PC-9 (cell line): Measurements from ENCODE around the gene NFKBIB. TPM values are rescaled to one million over a fixed set of nuclear protein-coding genes. Genes with fewer than 3 reads are reported as not detected.

Experiments
- BruUV-seq: library from RNA; stranded (reverse); fragments of 400-500 nt; replicated peaks from 2 replicates; lab custom pipeline; 2021; lab: Mats Ljungman, UMichigan
- CTCF ChIA-PET: fragments of 300-600 bp; sonication (Branson Sonifier 250); formaldehyde crosslinking; loops from one replicate; lab custom pipeline; 2022; ENCODE audit warnings: antibody characterized with exemption; lab: Charles Lee
- POLR2A ChIA-PET: fragments of 300-600 bp; sonication (Branson Sonifier 250); formaldehyde crosslinking; loops from one replicate; lab custom pipeline; 2022; ENCODE audit warnings: antibody characterized with exemption; ENCODE audit not compliant: unreplicated experiment; lab: Charles Lee
- DNase-seq, 2 experiments: peaks; one replicate each; pipeline versions ENCODE4 v3.0.0 to v3.0.0-alpha.2; 2015 to 2022; ENCODE audit warnings: mixed read lengths in 1 of 2
- H2AFZ ChIP-seq: fragments of 200-600 bp; sonication (generic); 2 replicates; pipeline ENCODE4 v1.8.1; 2017; ENCODE audit warnings: antibody characterized with exemption
- H3F3A ChIP-seq: fragments of 200-600 bp; sonication (generic); 2 replicates; pipeline ENCODE4 v1.8.1; 2017; ENCODE audit warnings: antibody characterized with exemption, mild to moderate bottlenecking, low read depth; ENCODE audit not compliant: insufficient read depth
- H3K27ac ChIP-seq: fragments of 200-600 bp; sonication (generic); 2 replicates; pipeline ENCODE4 v1.6.1; 2016; ENCODE audit warnings: mixed run types
- H3K27me3 ChIP-seq: fragments of 200-600 bp; sonication (generic); 2 replicates; pipeline ENCODE4 v1.6.1; 2016; ENCODE audit warnings: low read depth, mixed run types; ENCODE audit not compliant: insufficient read depth
- H3K36me3 ChIP-seq: fragments of 200-600 bp; sonication (generic); 2 replicates; pipeline ENCODE4 v1.6.1; 2016; ENCODE audit warnings: low read depth, mixed run types
- H3K4me1 ChIP-seq: fragments of 200-600 bp; sonication (generic); replicated peaks from 2 replicates; pipeline ENCODE4 v1.6.1; 2016; ENCODE audit warnings: mixed run types; ENCODE audit not compliant: insufficient read depth
- H3K4me2 ChIP-seq: fragments of 200-600 bp; sonication (generic); 2 replicates; pipeline ENCODE4 v1.6.1; 2017; ENCODE audit warnings: mixed run types
- H3K4me3 ChIP-seq: fragments of 200-600 bp; sonication (generic); 2 replicates; pipeline ENCODE4 v1.6.1; 2016; ENCODE audit warnings: mixed run types
- H3K79me2 ChIP-seq: fragments of 200-600 bp; sonication (generic); 2 replicates; pipeline ENCODE4 v1.6.1; 2017; ENCODE audit warnings: low read depth, mixed run types
- H3K9me2 ChIP-seq: fragments of 200-600 bp; sonication (generic); 2 replicates; pipeline ENCODE4 v1.8.1; 2017; ENCODE audit warnings: mild to moderate bottlenecking; ENCODE audit not compliant: insufficient read depth
- H3K9me3 ChIP-seq: fragments of 200-600 bp; sonication (generic); 2 replicates; pipeline ENCODE4 v1.8.1; 2016; ENCODE audit warnings: low read depth; ENCODE audit not compliant: insufficient read depth
- H4K20me1 ChIP-seq: fragments of 200-600 bp; sonication (generic); 2 replicates; pipeline ENCODE4 v1.8.1; 2017; ENCODE audit not compliant: insufficient read depth
- CTCF ChIP-seq: fragments of 200-600 bp; sonication (generic); conservative IDR thresholded peaks from 2 replicates; pipeline ENCODE4 v1.6.1; 2017; ENCODE audit warnings: mixed run types, antibody characterized with exemption, mild to moderate bottlenecking, moderate library complexity
- EZH2 ChIP-seq: fragments of 200-600 bp; sonication (generic); IDR thresholded peaks from 2 replicates; pipeline ENCODE4 v1.8.0; 2017; ENCODE audit warnings: antibody characterized with exemption, low read depth
- intact Hi-C: fragments of 100-400 bp; cut with micrococcal nuclease; formaldehyde crosslinking; loops from one replicate; pipeline ENCODE4 v1.10.0; 2022; ENCODE audit not compliant: unreplicated experiment
- total RNA-seq: library from RNA; stranded (reverse); gene quantifications from 2 replicates; pipeline ENCODE4 v1.2.3, GENCODE V29; 2021

NFKBIB gene
- total RNA-seq, 1 experiment from 2014 or later: 21.6 TPM

- H3K4me1 ChIP-seq: no peaks in the 10 kb centered on the region
- H3K36me3 ChIP-seq: no peaks in the 10 kb centered on the region
- CTCF ChIA-PET: no interaction called here
- POLR2A ChIA-PET: no interaction called here
- no peak overlapping the region for H2AFZ ChIP-seq
- no peak overlapping the region for H3K27ac ChIP-seq
- no peak overlapping the region for H3K4me2 ChIP-seq
- no peaks in the 10 kb centered on the region for H3K9me3 ChIP-seq
- intact Hi-C loops: no loop called here
- peaks cover 8% of the 10 kb centered on the region for H3F3A ChIP-seq
- H4K20me1 ChIP-seq: no peaks in the 10 kb centered on the region
- H3K4me3 ChIP-seq: no peak overlapping the region
- no peak for DNase-seq
- H3K79me2 ChIP-seq: no peaks in the 10 kb centered on the region
- TF ChIP-seq EZH2 (no peak), CTCF (no peak)
- H3K9me2 ChIP-seq: no peaks in the 10 kb centered on the region
- BruUV-seq: no TSS peak
- no peaks in the 10 kb centered on the region for H3K27me3 ChIP-seq
These were observed 46.7 kb downstream of the NFKBIB start for GRCh38 chr19:38946229-38947010.

GRCh38 chr19:38949580-38950367 is 50.0 kb downstream of the NFKBIB start:
- Histone ChIP-seq H3K9me2 (no peaks in the 10 kb centered on the region), H3K4me3 (peak overlapping the region; percentile 50; the same call in 1 of the 2 replicates), H4K20me1 (no peaks in the 10 kb centered on the region), H3K4me1 (no peaks in the 10 kb centered on the region), H3K36me3 (no peaks in the 10 kb centered on the region), H3K27ac (no peak overlapping the region), H2AFZ (no peak overlapping the region), H3K79me2 (no peaks in the 10 kb centered on the region), H3K9me3 (no peaks in the 10 kb centered on the region), H3K27me3 (no peaks in the 10 kb centered on the region), H3K4me2 (peak overlapping the region; percentile 73), H3F3A (peaks cover 8% of the 10 kb centered on the region)
- BruUV-seq: no TSS peak
- POLR2A ChIA-PET: no interaction called here
- CTCF ChIA-PET: no interaction called here
- intact Hi-C loops: loop anchor here (5.0 kb wide), 1 partner anchor 432 kb away; no protein-coding TSS in a partner anchor
- peak; percentile 64 to 91 for DNase-seq
- no peak for TF ChIP-seq CTCF
- TF ChIP-seq EZH2: no peak

GRCh38 chr19:38951187-38951586 is 51.4 kb downstream of the NFKBIB start:
- H3K4me1 ChIP-seq: no peaks in the 10 kb centered on the region
- H3K9me2 ChIP-seq: no peaks in the 10 kb centered on the region
- H3K79me2 ChIP-seq: no peaks in the 10 kb centered on the region
- CTCF ChIA-PET: no interaction called here
- no peak for DNase-seq
- H3K4me2 ChIP-seq: no peak overlapping the region
- H3K27ac ChIP-seq: no peak overlapping the region
- no peaks in the 10 kb centered on the region for H3K9me3 ChIP-seq
- TF ChIP-seq EZH2 (no peak), CTCF (no peak)
- no TSS peak for BruUV-seq
- intact Hi-C loops: loop anchor here (5.0 kb wide), 1 partner anchor 434 kb away; no protein-coding TSS in a partner anchor
- peaks cover 8% of the 10 kb centered on the region for H3F3A ChIP-seq
- POLR2A ChIA-PET: no interaction called here
- H3K4me3 ChIP-seq: no peak overlapping the region
- no peak overlapping the region for H2AFZ ChIP-seq
- H3K27me3 ChIP-seq: no peaks in the 10 kb centered on the region
- no peaks in the 10 kb centered on the region for H4K20me1 ChIP-seq
- H3K36me3 ChIP-seq: no peaks in the 10 kb centered on the region
